GM18526 (cell line): Measurements from ENCODE around the gene DNAJC21.

Experiments used
- POLR2A ChIP-seq: IDR thresholded peaks from 3 replicates; pipeline ENCODE4 v1.6.1; 2011; ENCODE audit not compliant: insufficient read length; ENCODE audit errors: extremely low read depth

The DNAJC21 gene

DNA sequence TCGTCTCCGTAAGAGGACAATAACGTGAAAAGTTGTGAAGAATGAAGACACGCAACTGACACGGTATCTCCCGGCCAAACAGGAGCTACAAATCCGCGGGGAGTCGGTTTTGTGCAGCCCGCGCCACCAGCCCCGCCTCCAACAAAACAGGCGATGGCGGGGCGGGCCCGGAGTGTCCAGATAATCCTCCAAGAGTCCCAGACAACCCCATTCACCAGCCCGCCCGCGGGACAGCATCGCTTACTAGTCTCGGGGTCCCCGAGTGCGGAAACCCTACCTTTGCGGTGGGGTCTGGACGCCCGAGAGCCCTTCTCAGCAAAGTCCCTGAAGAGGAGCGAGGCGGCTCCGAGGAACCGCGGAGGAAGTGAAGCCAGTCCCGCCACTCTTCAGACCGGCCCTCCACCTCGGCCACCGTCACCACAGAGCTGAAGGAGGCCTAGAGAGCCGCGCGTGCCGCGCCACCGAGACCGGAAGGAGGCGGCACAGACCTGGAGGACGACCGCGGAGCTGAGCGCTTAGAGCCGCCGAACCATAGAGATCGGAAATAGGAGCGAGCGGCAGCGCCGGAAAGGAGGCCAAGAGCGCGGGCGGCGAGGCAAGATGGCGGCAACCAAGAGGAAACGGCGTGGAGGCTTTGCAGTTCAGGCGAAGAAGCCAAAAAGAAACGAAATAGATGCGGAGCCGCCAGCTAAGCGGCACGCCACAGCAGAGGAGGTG, 14.1 kb upstream of the DNAJC21 start, which contains the start of the genes BRIX1 and RAD1:
Gene BRIX1, plus strand, starts transcription at position 573 of the 717 bp plus-strand sequence. Its CDS starts 28 bp downstream, at position 601.
Gene RAD1, minus strand, starts transcription at position 366 of the 717 bp plus-strand sequence. CDS start 612 bp downstream, outside the sequence.
- TF ChIP-seq POLR2A = peak; percentile 77

DNA sequence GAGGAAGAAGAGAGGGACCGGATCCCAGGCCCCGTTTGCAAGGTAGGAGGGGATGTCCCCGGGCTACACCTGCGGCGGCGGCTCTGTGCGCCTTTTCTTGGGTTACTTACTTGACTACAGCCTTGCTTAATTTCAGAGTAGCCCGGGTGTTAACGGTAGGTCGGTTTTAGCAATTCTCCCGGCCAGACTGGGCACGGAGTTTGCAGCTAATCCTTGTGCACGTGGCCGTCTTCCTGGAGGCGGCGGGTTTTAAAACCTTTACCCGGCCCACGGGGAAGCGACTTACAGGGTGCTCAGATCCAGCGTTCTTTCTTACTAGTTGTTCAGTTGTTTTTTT, 13.5 kb upstream of the DNAJC21 start:
- TF ChIP-seq POLR2A = no peak

DNA sequence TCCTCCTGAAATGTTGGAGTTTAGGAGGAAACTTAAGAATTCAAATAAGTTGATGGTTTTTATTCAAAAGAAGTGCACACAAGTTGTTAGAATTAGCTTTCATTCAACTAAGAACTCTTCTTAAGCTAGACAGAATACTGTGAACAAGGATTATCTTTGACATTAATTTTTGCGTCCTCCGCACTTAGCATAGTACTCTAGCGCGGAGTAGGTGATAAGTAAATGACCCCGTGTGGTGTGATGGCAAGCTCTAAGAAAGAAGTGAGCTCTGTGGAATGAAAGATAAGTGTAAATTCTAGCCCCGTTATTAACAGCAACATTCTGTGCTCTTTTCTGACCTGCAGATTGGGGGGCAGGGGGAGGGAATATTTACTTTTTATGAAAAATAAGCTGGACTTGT, 12.8 kb upstream of the DNAJC21 start:
- TF ChIP-seq POLR2A = no peak

DNA sequence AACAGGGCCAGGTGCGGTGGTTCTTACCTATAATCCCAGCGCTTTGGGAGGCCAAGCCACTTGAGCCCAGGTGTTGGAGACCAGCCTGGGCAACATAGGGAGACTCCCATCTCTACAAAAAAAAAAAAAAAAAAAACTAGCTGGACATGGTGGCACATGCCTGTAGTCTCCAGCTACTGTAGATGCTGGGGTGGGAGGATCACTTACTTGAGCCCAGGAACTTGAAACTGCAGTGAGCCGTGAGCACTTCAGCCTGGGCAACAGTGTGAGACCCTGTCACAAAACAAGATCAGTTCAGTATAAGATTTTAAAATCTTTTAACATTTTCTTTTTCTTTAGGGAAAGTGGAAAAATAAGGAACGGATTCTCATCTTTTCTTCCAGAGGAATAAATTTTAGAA, 11.3 kb upstream of the DNAJC21 start:
- TF ChIP-seq POLR2A = no peak

DNA sequence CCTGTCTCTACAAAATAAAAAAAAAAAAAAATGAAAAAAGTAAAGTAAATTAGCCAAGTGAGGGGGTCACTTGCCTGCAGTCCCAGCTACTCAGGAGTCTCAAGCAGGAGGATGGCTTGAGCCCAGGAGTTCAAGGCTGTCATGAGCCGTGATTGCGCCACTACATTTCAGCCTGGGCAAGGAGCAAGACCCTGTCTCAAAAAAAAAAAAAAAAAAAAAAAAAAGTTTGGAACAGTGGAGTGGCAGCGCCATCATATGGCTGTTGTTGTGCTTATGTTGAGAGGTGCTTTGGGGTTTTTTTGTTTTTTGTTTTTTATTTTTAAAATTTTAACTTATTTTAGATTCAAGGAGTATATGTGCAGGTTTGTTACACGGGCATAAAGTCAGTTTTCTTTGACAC, 10.3 kb upstream of the DNAJC21 start:
- TF ChIP-seq POLR2A = no peak

DNA sequence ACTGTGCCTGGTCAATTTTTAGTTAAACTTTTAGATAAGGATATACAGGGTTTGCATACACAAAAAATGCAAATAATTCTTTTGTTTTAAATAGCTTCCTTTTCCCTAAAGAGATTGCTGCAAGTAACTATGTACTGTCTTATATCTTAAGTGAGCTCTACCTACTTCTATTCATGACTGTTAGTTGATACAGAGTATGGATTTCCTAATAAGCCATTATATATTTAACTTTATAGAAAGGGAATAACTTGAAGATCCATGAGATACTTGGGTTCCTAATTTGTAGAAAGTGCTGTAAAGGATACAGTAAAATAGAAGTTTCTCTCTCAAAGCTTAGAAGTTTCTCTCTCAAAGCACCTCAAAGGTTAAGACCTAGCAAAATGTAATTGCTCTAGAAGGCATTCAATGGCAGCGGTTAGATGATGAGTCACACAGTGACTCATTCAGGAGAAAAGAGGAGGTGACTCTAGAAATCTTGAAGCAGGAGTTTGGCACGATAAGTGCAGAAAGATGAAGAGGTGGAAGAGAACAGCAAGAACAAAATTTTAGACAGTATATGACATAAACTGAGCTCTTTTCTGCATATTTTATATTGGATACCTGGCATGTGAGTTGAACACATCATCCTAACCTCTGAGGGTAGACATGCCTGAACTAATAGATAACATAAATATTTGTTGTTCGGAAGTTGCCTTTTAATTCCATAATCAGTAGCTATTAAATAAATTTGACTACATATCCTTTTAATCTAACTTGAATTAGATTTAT, 5.5 kb upstream of the DNAJC21 start:
- TF ChIP-seq POLR2A = no peak

DNA sequence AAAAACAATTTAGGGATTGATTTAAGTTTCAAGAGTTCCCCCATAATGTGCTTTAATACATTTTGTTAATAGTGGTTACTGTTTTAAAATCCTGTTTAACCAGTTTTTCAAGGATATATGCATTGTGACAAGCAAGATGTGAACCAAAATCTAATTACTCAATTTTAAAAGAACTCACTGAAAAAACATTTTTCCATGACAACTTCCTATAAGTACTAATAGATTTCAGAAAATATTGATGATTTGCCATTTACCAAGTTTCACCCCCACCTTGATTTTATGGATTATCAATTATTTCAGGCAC, 4.9 kb upstream of the DNAJC21 start:
- no peak for TF ChIP-seq POLR2A

DNA sequence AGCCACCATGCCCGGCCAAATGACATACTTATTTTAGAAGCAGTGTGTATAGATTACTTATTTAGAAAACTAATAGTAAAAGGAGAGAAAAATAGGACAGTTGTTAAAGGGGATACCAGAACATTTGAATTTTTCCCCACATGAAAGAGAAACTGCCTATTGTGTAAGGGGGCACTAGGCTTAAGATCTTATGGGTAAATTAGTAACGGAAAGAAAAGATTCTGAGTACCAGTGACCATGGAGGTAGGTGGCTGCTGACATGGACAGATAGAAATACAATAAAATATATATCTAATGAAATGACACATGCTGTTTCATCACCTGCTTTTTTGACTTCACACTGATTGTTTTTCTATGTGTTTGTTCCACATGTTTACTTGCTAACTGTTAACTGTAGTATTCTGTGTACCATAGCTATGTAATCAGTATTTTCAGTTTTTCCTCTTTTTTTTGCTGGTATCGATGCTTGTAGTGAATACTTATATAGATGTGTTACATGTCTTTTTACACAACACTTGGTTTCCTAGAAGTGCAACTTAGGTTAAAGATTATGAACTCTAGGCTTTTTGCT, 3.0 kb upstream of the DNAJC21 start:
- TF ChIP-seq POLR2A = no peak

DNA sequence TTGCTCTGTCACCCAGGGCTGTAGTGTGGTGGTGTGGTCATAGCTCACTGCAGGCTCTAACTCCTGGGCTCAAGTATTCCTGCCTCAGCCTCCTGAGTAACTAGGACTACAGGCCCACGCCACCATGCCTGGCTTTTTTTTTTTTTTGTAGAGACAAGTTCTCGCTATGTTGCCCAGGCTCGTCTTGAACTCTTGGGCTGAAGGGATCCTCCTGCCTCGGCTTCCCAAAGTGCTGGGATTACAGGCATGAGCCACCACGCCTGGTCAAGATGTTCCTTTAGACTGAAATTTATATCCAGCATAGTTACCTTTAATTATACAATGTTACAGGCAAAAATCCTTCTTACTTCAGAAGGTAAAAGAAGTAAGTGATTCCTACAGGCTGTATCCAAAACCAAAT, 1.6 kb upstream of the DNAJC21 start:
- no peak for TF ChIP-seq POLR2A

DNA sequence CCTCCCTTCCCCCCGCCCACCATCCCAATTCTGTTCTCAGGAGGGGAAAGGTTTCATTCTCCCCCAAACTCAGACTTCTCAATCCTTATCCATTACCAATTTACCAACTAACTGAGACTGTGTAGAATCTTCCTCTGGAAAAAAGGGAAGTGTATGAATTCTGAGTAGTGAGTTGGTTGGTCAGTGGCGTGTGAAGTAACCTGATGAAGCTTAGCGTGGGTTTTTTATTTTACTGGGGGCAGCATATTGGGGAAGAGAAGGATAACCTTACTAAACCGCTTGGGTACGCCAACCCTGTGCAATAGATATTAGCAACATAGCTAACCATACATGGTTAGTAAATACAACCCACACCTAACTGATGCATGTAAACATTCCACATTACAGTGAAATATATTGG, 1.1 kb upstream of the DNAJC21 start:
- TF ChIP-seq POLR2A = no peak

DNA sequence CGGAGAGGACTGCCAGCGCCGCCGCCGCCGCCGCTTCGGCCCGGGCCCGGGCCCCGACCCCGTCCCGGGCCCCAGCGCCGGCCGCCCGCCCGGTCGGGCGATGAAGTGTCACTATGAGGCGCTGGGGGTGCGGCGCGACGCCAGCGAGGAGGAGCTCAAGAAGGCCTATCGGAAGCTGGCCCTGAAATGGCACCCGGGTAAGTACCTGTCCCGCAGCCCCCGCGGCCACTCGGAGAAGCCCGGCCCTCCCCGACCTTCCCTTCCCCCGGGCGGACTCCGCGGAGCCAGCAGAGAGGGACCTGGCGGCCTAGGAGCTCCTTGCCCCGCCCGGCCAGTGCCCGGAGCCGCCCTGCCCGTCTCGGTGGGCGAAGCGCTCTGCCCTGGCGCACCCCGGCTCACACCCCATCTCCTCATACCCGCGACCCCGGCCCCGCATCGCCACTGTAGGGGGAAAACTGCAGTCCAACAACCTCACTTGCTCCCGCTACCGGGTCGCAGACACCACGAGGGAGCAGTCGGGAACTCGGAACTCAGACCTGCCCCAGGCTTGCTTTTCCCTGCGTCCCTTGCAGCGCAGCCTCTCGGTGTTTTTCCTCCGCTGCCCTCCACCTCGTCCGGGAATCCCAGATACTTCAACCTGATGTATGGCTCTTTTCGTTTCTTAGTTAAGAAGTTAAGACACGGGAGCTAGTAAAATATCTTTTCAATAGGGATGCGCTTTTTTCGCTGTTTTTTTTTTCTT, 532 bp downstream of the DNAJC21 start:
- peak; percentile 51 for TF ChIP-seq POLR2A

DNA sequence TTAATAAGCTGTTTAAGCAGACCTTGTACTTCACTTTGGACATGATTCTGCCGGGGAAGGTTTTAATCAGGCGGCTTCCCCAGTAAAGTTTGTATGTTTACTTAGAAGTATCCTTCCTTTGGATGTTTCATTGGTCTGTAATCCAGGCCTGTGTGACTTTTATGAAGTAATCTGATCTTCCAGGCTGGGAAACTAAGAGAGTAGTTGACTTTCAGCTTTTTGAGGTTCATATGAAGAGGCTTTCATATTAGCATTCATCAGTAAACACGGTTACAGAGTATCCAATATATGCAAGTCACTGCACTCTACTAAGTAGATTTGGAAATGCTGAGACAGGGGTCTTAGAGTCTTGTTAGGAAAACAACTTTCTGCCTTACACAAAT, 1.1 kb downstream of the DNAJC21 start:
- no peak for TF ChIP-seq POLR2A

DNA sequence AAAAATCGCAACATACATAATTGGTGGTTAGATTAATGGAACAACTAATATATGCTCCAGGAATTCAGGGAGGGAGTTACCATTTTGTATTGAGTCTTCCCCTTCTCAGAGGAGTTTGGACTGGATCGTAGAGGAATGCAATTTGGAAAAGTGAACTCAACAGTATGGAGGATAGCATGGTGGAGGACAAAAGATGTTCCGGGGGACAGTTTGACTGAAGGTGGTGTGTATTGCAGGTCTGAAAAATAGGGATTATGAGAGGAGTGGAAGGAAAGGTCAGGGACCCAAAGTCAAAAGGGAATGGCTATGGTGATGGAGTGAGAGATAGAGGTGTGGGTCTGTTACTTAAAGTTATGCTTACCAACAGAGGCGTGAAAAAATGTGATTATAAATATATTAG, 1.5 kb downstream of the DNAJC21 start:
- TF ChIP-seq POLR2A = no peak

DNA sequence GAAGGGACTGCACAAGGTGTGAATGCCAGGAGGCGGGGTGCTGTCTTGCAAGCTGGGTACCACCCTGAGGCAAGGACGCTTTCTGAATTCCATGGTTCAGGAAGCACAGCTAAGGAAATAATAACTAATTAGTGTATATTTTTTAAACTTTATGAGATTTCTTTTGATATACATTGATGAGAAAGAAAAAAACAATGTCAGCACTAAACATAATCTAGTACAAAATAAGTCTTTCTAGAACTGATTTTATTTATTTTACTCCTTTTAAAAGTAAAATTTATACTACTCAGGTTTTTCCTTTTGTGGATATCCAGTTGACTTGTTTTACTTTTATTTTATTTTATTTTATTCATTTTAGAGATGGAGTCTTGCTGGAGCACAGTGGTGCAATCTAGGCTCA, 3.6 kb downstream of the DNAJC21 start:
- TF ChIP-seq POLR2A = no peak

DNA sequence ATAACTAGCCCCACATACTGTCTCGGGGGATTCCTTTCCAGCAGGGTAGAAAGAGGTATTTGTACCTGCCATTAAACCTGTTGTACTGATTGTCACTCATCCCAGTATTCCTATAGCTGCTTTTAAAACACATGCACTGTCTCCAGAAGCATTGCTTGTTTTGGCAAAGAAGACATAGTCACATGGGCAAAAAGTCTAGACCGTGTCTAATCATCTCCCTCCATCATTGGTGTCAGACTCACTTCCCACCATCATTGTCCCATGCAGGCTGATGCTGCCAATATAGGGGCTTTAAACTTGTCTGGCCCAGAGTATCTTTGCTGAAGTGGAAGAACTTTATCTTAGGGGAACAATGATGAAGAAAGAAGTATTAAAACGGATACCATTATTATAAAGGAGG, 12.6 kb downstream of the DNAJC21 start:
- TF ChIP-seq POLR2A = no peak

DNA sequence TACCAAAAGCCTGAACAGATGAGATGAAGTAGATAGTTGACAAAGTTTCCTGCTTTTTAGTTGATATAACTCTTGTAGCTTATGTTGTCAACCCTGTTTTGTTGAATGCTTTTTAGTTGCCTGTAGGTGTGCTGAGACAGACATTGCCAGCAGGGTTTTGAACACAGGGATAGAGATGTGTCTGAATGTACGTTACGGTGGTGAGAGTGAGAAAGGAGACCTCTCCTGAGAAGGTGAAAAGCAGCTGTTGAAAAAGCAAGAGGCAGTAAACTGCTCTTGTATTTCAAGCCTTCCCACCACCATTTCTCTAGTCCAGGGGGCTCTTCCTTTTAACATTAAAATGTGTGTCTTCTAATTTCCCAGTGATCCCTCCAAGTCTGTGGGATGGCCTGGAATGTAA, 14.7 kb downstream of the DNAJC21 start:
- TF ChIP-seq POLR2A = no peak
